ENCODE data around the gene RAPGEF2. TPM values are rescaled to one million over a fixed set of nuclear protein-coding genes. Genes with fewer than 3 reads are reported as not detected.

RAPGEF2 gene
- total and polyA plus RNA-seq, 9 of the 15 experiments (the other 6 are each of a cell fraction or from before 2014, with no cell fraction given) = 3.1 to 32.6 (median 23.1) TPM

GRCh38 chr4:159102622-159103383 is at the start of gene RAPGEF2 (continued):
- TF ChIP-seq FIP1L1 (IDR thresholded peaks at IDR 0.05; ENCODE audit: low read depth, low read length, poor library complexity, severe bottlenecking) (peak; percentile 63), CAMTA2 (CRISPR knock-in tag; conservative IDR thresholded peaks at IDR 0.05) (no peak), ZNF668 (CRISPR knock-in tag; IDR thresholded peaks at IDR 0.05) (no peak), PPARD (CRISPR knock-in tag; IDR thresholded peaks at IDR 0.05) (no peak), ZNF764 (CRISPR knock-in tag; IDR thresholded peaks at IDR 0.05; ENCODE audit: low read depth) (no peak), ZNF76 (CRISPR knock-in tag; IDR thresholded peaks at IDR 0.05; ENCODE audit: borderline replicate concordance) (no peak), SFPQ (IDR thresholded peaks at IDR 0.05; ENCODE audit: low read depth, low read length) (no peak), MXD1 (CRISPR knock-in tag; IDR thresholded peaks at IDR 0.05; ENCODE audit: borderline replicate concordance, poor library complexity, severe bottlenecking) (no peak), HIVEP1 (CRISPR knock-in tag; IDR thresholded peaks at IDR 0.05) (0 out of 2 replicates have a peak, but pooled peaks have one; percentile 41), BDP1 (IDR thresholded peaks at IDR 0.05; ENCODE audit: insufficient read depth, insufficient read length) (no peak), E2F6 (IDR thresholded peaks at IDR 0.05; ENCODE audit: borderline replicate concordance in 1 of 2, extremely low read depth in 1 of 2, insufficient read depth in 1 of 2, insufficient read length in 1 of 2, low read depth in 1 of 2, low read length in 1 of 2, poor library complexity in 1 of 2, severe bottlenecking in 1 of 2) (peak in 1 of 2 experiments; percentile 62), FOXP1 (CRISPR knock-in tag; IDR thresholded peaks at IDR 0.05) (0 out of 2 replicates have a peak, but pooled peaks have one; percentile 6), ZNF239 (CRISPR knock-in tag; IDR thresholded peaks at IDR 0.05) (no peak), ZNF79 (CRISPR knock-in tag; IDR thresholded peaks at IDR 0.05; ENCODE audit: low read depth) (no peak), SIN3B (IDR thresholded peaks at IDR 0.05; ENCODE audit: low read depth) (0 out of 2 replicates have a peak, but pooled peaks have one; percentile 46), PML (IDR thresholded peaks at IDR 0.05; ENCODE audit: low read length) (peak; percentile 48; the same call in 1 of the 2 replicates), WHSC1 (IDR thresholded peaks at IDR 0.05; ENCODE audit: low read length) (no peak), ARHGAP35 (IDR thresholded peaks at IDR 0.05; ENCODE audit: partially characterized antibody) (no peak), ARID4B (CRISPR knock-in tag; IDR thresholded peaks at IDR 0.05) (peak; percentile 29; the same call in 1 of the 2 replicates)
